PFSK-1 (cell line): ENCODE data around the gene IL4R.

Experiments
- POLR2AphosphoS5 ChIP-seq: IDR thresholded peaks from 2 replicates; pipeline ENCODE4 v1.6.1; 2012; ENCODE audit warnings: low read depth, mild to moderate bottlenecking, control low read depth, low read length, moderate library complexity
- REST ChIP-seq, 2 experiments: IDR thresholded peaks; 2 replicates each; pipeline versions ENCODE4 v1.6.1 to v1.8.0; 2011 to 2012; ENCODE audit warnings: low read depth in 2 of 2, low read length in 2 of 2, control low read depth in 1 of 2, inconsistent platforms in 1 of 2, mild to moderate bottlenecking in 1 of 2, moderate library complexity in 1 of 2; ENCODE audit not compliant: insufficient read depth in 1 of 2
- SIN3A ChIP-seq: IDR thresholded peaks from 2 replicates; pipeline ENCODE4 v1.6.1; 2012; ENCODE audit warnings: mild to moderate bottlenecking, low read length, moderate library complexity, borderline replicate concordance; ENCODE audit not compliant: insufficient read depth

GRCh38 chr16:27337024-27337423 is 23.2 kb downstream of the IL4R start:
- TF ChIP-seq SIN3A = no peak
- no peak for TF ChIP-seq REST (IDR thresholded peaks at IDR 0.05; ENCODE audit: insufficient read depth in 1 of 2, low read depth in 2 of 2, low read length in 2 of 2)
- no peak for TF ChIP-seq POLR2AphosphoS5
